Hepatocyte (in vitro differentiated cells): ENCODE measurements around the gene EGLN1. TPM values are rescaled to one million over a fixed set of nuclear protein-coding genes. Genes with fewer than 3 reads are reported as not detected.

ENCODE experiments used
- DNase-seq: peaks from one replicate; pipeline ENCODE4 v3.0.0-alpha.2; 2016; ENCODE audit warnings: low spot score
- H2AFZ ChIP-seq: fragments of 200-600 bp; sonication (generic); 2 replicates; pipeline ENCODE4 v1.6.0; 2016; ENCODE audit warnings: antibody characterized with exemption, mild to moderate bottlenecking
- H3K27ac ChIP-seq: fragments of 200-600 bp; sonication (generic); 2 replicates; pipeline ENCODE4 v1.5.1; 2016; ENCODE audit warnings: mild to moderate bottlenecking
- H3K27me3 ChIP-seq: fragments of 200-600 bp; sonication (generic); 2 replicates; pipeline ENCODE4 v1.6.1; 2016
- H3K36me3 ChIP-seq: fragments of 200-600 bp; sonication (generic); replicated peaks from 2 replicates; pipeline ENCODE4 v1.5.1; 2016; ENCODE audit warnings: low read depth; ENCODE audit not compliant: insufficient read depth
- H3K4me1 ChIP-seq: fragments of 200-600 bp; sonication (generic); 2 replicates; pipeline ENCODE4 v1.5.1; 2016; ENCODE audit warnings: mild to moderate bottlenecking, moderate library complexity; ENCODE audit not compliant: insufficient read depth
- H3K4me2 ChIP-seq: fragments of 200-600 bp; sonication (generic); 2 replicates; pipeline ENCODE4 v1.6.0; 2016
- H3K4me3 ChIP-seq: fragments of 200-600 bp; sonication (generic); 2 replicates; pipeline ENCODE4 v1.5.1; 2016; ENCODE audit warnings: mild to moderate bottlenecking
- H3K79me2 ChIP-seq: fragments of 200-600 bp; sonication (generic); 2 replicates; pipeline ENCODE4 v1.6.0; 2017; ENCODE audit warnings: mild to moderate bottlenecking
- H3K9me2 ChIP-seq: fragments of 200-600 bp; sonication (generic); replicated peaks from 2 replicates; pipeline ENCODE4 v1.6.0; 2017; ENCODE audit warnings: mild to moderate bottlenecking; ENCODE audit not compliant: insufficient read depth
- H3K9me3 ChIP-seq: fragments of 200-600 bp; sonication (generic); 2 replicates; pipeline ENCODE4 v1.5.1; 2016; ENCODE audit warnings: low read depth, mild to moderate bottlenecking
- H4K20me1 ChIP-seq: fragments of 200-600 bp; sonication (generic); 2 replicates; pipeline ENCODE4 v1.6.0; 2016; ENCODE audit warnings: mild to moderate bottlenecking; ENCODE audit not compliant: insufficient read depth, poor library complexity, severe bottlenecking
- EZH2 ChIP-seq: fragments of 200-600 bp; sonication (generic); IDR thresholded peaks from 2 replicates; pipeline ENCODE4 v1.6.1; 2016; ENCODE audit warnings: antibody characterized with exemption, mild to moderate bottlenecking, borderline replicate concordance
- EZH2phosphoT487 ChIP-seq: fragments of 200-600 bp; sonication (generic); IDR thresholded peaks from one replicate; pipeline ENCODE4 v1.6.1; 2018; ENCODE audit warnings: antibody characterized with exemption, mild to moderate bottlenecking, low read depth, moderate library complexity; ENCODE audit not compliant: unreplicated experiment, severe bottlenecking
- WGBS: methylation state at CpG from one replicate; pipeline ENCODE4 v1.1.6; 2016; ENCODE audit warnings: low lambda C conversion rate; ENCODE audit errors: missing lambda C conversion rate; 5-methylcytosine and 5-hydroxymethylcytosine counted together
- polyA plus RNA-seq: library from polyadenylated mRNA; unstranded; fragments of >200 nt; fragmentation: Nextera tagmentation; extraction: Ambion mirVana; gene quantifications from 2 replicates; pipeline ENCODE4 v1.2.1, GENCODE V29; 2016
- total RNA-seq: library from RNA; depleted of rRNA; stranded (reverse); fragments of >200 nt; gene quantifications from 2 replicates; pipeline ENCODE4 v1.2.3, GENCODE V29; 2014
- TF ChIP-seq, protein P1 (sequence below): fragments of 200-600 bp; sonication (generic); IDR thresholded peaks from 2 replicates; pipeline ENCODE4 v1.5.1; 2016; ENCODE audit warnings: antibody characterized with exemption, mild to moderate bottlenecking; ENCODE audit not compliant: poor library complexity

Gene EGLN1
- total and polyA plus RNA-seq, 2 experiments from 2014 or later: 20.5 to 36.5 TPM

DNA sequence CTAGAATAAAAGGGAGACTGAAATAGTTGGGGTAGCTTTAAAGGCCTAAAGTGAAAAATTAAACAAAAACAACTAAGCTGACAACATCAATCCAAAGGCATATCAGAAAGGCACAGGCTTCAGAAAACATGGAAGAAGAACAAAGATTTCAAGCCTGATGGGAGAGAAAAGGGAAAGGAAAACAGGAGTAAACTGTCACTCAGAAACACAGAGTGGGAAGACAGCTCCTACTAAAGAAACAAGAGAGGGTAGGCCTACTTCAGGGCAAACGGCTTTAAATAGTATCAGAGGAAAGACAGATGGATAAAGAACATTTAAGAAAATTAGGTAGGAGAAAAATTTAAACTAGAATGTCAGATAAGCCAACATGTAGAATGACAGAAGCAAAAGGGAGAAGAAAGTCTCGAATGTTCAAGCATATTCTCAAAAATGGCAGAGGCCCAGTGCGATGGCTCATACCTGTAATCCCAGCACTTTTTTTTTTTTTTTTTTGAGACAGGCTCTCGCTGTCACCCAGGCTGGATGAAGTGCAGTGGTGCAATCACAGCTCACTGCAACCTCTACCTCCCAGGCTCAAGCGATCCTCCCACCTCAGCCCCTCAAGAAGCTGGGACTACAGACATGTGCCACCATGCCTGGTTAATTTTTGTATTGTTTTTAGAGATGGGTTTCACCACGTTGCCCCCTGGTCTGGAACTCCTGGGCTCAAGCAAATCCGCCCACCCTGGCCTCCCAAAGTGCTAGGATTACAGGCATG, 7.6 kb downstream of the EGLN1 start:
- Histone ChIP-seq H3K4me3 (no peak overlapping the region), H3K4me1 (peaks cover 23% of the 10 kb centered on the region), H3K36me3 (no peaks in the 10 kb centered on the region), H3K9me2 (no peaks in the 10 kb centered on the region), H3K79me2 (peaks cover 100% of the 10 kb centered on the region), H3K9me3 (no peaks in the 10 kb centered on the region), H3K27ac (no peak overlapping the region), H3K4me2 (no peak overlapping the region), H3K27me3 (no peaks in the 10 kb centered on the region), H4K20me1 (peaks cover 81% of the 10 kb centered on the region), H2AFZ (no peak overlapping the region)
- DNase-seq: no peak
- WGBS: 87% methylated on average over 7 of the region's 7 CpGs
- TF ChIP-seq EZH2 (no peak), EZH2phosphoT487 (no peak)
- TF ChIP-seq, protein P1, sequence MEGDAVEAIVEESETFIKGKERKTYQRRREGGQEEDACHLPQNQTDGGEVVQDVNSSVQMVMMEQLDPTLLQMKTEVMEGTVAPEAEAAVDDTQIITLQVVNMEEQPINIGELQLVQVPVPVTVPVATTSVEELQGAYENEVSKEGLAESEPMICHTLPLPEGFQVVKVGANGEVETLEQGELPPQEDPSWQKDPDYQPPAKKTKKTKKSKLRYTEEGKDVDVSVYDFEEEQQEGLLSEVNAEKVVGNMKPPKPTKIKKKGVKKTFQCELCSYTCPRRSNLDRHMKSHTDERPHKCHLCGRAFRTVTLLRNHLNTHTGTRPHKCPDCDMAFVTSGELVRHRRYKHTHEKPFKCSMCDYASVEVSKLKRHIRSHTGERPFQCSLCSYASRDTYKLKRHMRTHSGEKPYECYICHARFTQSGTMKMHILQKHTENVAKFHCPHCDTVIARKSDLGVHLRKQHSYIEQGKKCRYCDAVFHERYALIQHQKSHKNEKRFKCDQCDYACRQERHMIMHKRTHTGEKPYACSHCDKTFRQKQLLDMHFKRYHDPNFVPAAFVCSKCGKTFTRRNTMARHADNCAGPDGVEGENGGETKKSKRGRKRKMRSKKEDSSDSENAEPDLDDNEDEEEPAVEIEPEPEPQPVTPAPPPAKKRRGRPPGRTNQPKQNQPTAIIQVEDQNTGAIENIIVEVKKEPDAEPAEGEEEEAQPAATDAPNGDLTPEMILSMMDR: no peak

DNA sequence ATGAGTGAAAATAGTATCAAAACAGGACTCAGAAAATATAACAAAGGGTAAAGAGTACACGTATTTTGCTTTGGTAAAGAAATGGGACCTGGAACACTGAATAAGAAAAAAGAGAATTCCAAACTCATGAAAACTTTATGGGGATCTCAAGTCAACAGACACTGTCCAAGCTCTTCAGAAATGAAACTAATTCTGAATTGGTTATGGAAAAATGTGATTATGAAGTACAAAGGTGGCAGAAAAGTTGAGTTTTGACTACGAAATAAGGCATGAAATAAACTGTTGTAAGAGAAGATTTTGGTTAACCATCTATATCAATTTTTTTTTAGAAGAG, 8.4 kb downstream of the EGLN1 start:
- Histone ChIP-seq H3K27ac (no peak overlapping the region), H3K4me2 (no peak overlapping the region), H3K36me3 (no peaks in the 10 kb centered on the region), H4K20me1 (peaks cover 80% of the 10 kb centered on the region), H3K9me2 (no peaks in the 10 kb centered on the region), H3K4me1 (peaks cover 22% of the 10 kb centered on the region), H3K4me3 (no peak overlapping the region), H2AFZ (no peak overlapping the region), H3K79me2 (peaks cover 100% of the 10 kb centered on the region), H3K27me3 (no peaks in the 10 kb centered on the region), H3K9me3 (no peaks in the 10 kb centered on the region)
- no peak for DNase-seq
- TF ChIP-seq, protein P1: no peak
- TF ChIP-seq EZH2 (no peak), EZH2phosphoT487 (no peak)
- WGBS: 93% methylated on average over 2 of the region's 2 CpGs

DNA sequence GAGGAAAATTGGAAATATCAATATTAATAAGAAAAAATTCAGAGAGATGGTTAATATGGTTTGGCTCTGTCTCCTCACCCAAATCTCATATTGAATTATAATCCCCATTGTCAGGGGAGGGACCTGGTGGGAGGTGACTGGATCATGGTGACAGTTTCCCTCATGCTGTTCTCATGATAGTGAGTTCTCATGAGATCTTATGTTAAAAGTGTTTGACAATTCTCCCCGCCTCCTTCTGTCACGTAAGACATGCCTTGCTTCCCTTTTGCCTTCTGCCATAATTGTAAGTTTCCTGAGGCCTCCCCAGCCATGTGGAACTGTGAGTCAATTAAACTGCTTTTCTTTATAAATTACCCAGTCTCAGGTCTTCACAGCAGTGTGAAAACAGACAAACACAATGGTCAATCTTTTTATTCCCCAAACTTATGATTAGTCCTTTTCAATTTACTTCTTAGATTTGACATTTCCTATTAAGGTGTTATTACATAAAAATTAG, 11.0 kb downstream of the EGLN1 start:
- Histone ChIP-seq H3K36me3 (no peaks in the 10 kb centered on the region), H4K20me1 (peaks cover 76% of the 10 kb centered on the region), H3K4me1 (peaks cover 30% of the 10 kb centered on the region), H3K79me2 (peaks cover 92% of the 10 kb centered on the region), H3K9me3 (no peaks in the 10 kb centered on the region), H3K4me3 (no peak overlapping the region), H2AFZ (no peak overlapping the region), H3K4me2 (no peak overlapping the region), H3K27me3 (no peaks in the 10 kb centered on the region), H3K9me2 (no peaks in the 10 kb centered on the region), H3K27ac (no peak overlapping the region)
- TF ChIP-seq, protein P1: no peak
- TF ChIP-seq EZH2: no peak
- TF ChIP-seq EZH2phosphoT487: no peak
- WGBS: 96% methylated on average over 2 of the region's 2 CpGs
- no peak for DNase-seq
